DND-41 (cell line): ENCODE data around the gene BCR.

Source experiments
- ATAC-seq: fragments of 200-7000 bp; cut with Tn5 transposase; 3 replicates; pipeline ENCODE4 v1.9.1; 2021; ENCODE audit warnings: low read depth; ENCODE audit not compliant: insufficient read depth
- DNase-seq: peaks from one replicate; pipeline ENCODE4 v3.0.0-alpha.2; 2020
- H2AFZ ChIP-seq: 2 replicates; pipeline ENCODE4 v1.6.0; 2012; ENCODE audit warnings: low read depth, low read length
- H3K27ac ChIP-seq: 2 replicates; pipeline ENCODE4 v1.5.1; 2012; ENCODE audit warnings: low read length, inconsistent platforms
- H3K27me3 ChIP-seq: fragments of 200-600 bp; sonication (generic); 2 replicates; pipeline ENCODE4 v1.6.0; 2012; ENCODE audit warnings: low read length, mild to moderate bottlenecking, inconsistent platforms; ENCODE audit not compliant: insufficient read depth, poor library complexity
- H3K36me3 ChIP-seq: 2 replicates; pipeline ENCODE4 v1.5.1; 2012; ENCODE audit warnings: low read length, inconsistent platforms; ENCODE audit not compliant: insufficient read depth
- H3K4me1 ChIP-seq: 2 replicates; pipeline ENCODE4 v1.5.1; 2012; ENCODE audit warnings: mild to moderate bottlenecking, low read length; ENCODE audit not compliant: insufficient read depth
- H3K4me2 ChIP-seq: 2 replicates; pipeline ENCODE4 v1.6.0; 2012; ENCODE audit warnings: mild to moderate bottlenecking, moderate library complexity, low read length, inconsistent platforms; ENCODE audit not compliant: insufficient read depth
- H3K4me3 ChIP-seq, 2 experiments: fragments of 200-600 bp in 1 of 2; shearing (Covaris generic) in 1 of 2; 2 replicates each; pipeline ENCODE4 v1.5.1; 2012 to 2016; ENCODE audit warnings: inconsistent platforms in 2 of 2, low read length in 2 of 2, mild to moderate bottlenecking in 2 of 2, low read depth in 1 of 2, moderate library complexity in 1 of 2
- H3K79me2 ChIP-seq: 2 replicates; pipeline ENCODE4 v1.6.0; 2012; ENCODE audit warnings: low read length, inconsistent platforms; ENCODE audit not compliant: insufficient read depth
- H3K9ac ChIP-seq: 2 replicates; pipeline ENCODE4 v1.6.0; 2012; ENCODE audit warnings: low read depth, mild to moderate bottlenecking, inconsistent platforms, low read length, moderate library complexity
- H3K9me3 ChIP-seq: 2 replicates; pipeline ENCODE4 v1.5.1; 2012; ENCODE audit warnings: low read length, moderate library complexity, mild to moderate bottlenecking, inconsistent platforms; ENCODE audit not compliant: insufficient read depth, severe bottlenecking
- H4K20me1 ChIP-seq: 2 replicates; pipeline ENCODE4 v1.6.0; 2012; ENCODE audit warnings: low read length; ENCODE audit not compliant: insufficient read depth
- EZH2 ChIP-seq: IDR thresholded peaks from 3 replicates; pipeline ENCODE4 v1.6.1; 2012; ENCODE audit warnings: borderline replicate concordance, low read depth, mild to moderate bottlenecking, moderate library complexity, low read length, inconsistent platforms; ENCODE audit not compliant: severe bottlenecking
- TF ChIP-seq, protein P1 (sequence below): IDR thresholded peaks from 2 replicates; pipeline ENCODE4 v1.5.1; 2012; ENCODE audit warnings: borderline replicate concordance, low read length, moderate library complexity, mild to moderate bottlenecking; ENCODE audit not compliant: poor library complexity, severe bottlenecking; ENCODE audit errors: extremely low read depth

BCR gene

DNA sequence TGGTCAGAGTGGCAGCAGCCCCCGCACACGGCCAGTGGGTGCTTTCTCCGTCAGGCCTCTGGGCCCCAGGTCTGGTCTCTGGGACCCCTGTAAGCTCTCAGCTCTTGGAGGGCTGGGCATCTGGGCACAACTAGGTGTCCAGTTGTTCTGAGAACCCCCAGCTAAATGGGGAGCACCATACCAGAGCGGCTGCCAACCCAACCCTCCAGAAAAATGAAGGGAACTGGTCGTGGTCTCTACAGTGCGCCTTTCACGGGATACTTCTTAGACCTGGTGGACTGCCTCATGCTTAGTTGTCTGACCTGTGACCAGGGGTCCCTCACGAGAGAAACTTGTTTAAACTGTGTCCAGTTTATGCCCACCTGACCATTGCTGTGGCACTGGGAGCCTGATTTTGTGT, 104.9 kb downstream of the BCR start:
- Histone ChIP-seq H3K9ac (no peak overlapping the region), H2AFZ (no peak overlapping the region), H3K27ac (no peak overlapping the region), H4K20me1 (peaks cover 32% of the 10 kb centered on the region), H3K4me3 (no peak overlapping the region), H3K4me2 (no peak overlapping the region), H3K27me3 (no peaks in the 10 kb centered on the region), H3K9me3 (no peaks in the 10 kb centered on the region), H3K79me2 (no peaks in the 10 kb centered on the region), H3K36me3 (peaks cover 96% of the 10 kb centered on the region), H3K4me1 (no peaks in the 10 kb centered on the region)
- no peak for ATAC-seq
- DNase-seq, result no peak
- TF ChIP-seq, protein P1, sequence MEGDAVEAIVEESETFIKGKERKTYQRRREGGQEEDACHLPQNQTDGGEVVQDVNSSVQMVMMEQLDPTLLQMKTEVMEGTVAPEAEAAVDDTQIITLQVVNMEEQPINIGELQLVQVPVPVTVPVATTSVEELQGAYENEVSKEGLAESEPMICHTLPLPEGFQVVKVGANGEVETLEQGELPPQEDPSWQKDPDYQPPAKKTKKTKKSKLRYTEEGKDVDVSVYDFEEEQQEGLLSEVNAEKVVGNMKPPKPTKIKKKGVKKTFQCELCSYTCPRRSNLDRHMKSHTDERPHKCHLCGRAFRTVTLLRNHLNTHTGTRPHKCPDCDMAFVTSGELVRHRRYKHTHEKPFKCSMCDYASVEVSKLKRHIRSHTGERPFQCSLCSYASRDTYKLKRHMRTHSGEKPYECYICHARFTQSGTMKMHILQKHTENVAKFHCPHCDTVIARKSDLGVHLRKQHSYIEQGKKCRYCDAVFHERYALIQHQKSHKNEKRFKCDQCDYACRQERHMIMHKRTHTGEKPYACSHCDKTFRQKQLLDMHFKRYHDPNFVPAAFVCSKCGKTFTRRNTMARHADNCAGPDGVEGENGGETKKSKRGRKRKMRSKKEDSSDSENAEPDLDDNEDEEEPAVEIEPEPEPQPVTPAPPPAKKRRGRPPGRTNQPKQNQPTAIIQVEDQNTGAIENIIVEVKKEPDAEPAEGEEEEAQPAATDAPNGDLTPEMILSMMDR, result no peak
- TF ChIP-seq EZH2, result no peak

DNA sequence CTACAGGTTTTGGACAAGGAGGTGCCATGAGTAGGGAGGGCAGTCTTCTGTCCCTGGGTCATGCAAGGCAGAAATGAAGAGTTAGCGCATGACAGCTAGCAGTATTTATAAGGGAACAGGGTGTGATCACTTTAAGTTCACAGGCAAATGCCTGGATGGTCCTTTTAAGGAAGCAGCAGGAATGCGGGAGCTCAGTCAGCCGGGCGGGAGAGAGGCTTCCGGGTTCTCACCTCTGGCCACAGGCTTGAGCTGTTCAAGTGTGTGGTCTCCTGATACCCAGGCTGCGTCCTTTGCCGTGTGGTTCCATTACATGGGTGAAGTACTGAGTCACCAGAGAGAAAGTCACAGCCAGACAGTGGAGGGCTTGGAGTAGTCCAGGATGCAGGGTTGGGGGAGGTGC, 105.4 kb downstream of the BCR start:
- no peak for DNase-seq
- no peaks in the 10 kb centered on the region for H3K9me3 ChIP-seq
- no peak overlapping the region for H2AFZ ChIP-seq
- peaks cover 97% of the 10 kb centered on the region for H3K36me3 ChIP-seq
- H3K9ac ChIP-seq, result no peak overlapping the region
- H4K20me1 ChIP-seq, result peaks cover 32% of the 10 kb centered on the region
- no peaks in the 10 kb centered on the region for H3K27me3 ChIP-seq
- no peak overlapping the region for H3K27ac ChIP-seq
- H3K79me2 ChIP-seq, result no peaks in the 10 kb centered on the region
- H3K4me2 ChIP-seq, result no peak overlapping the region
- H3K4me1 ChIP-seq, result no peaks in the 10 kb centered on the region
- no peak overlapping the region for H3K4me3 ChIP-seq
- TF ChIP-seq EZH2, result no peak
- TF ChIP-seq, protein P1, result no peak
- no peak for ATAC-seq

DNA sequence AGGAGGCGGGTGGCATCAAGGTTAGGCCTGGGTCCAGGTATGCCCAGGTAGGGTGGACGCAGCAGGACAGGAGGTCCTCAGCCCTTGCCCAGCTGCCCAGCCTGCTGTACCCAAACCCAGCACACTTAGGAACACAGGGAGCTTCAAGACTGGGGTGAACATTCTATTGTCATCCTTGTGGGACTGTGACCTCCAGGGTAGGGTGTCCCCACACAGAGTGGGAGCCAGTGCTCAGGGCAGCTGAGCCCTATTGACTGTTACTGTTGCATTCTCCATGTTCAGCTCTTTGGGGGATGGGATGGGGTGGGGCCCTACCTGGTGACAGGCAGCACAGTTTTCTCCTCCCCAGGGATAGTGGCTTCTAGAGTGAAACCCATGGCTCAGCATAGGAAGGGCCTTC, 106.0 kb downstream of the BCR start:
- no peak overlapping the region for H3K27ac ChIP-seq
- no peaks in the 10 kb centered on the region for H3K4me1 ChIP-seq
- H3K27me3 ChIP-seq, result no peaks in the 10 kb centered on the region
- no peaks in the 10 kb centered on the region for H3K9me3 ChIP-seq
- H3K9ac ChIP-seq, result no peak overlapping the region
- no peak for DNase-seq
- H3K79me2 ChIP-seq, result no peaks in the 10 kb centered on the region
- H3K36me3 ChIP-seq, result peaks cover 96% of the 10 kb centered on the region
- no peak for TF ChIP-seq EZH2
- TF ChIP-seq, protein P1, result no peak
- H3K4me3 ChIP-seq, result no peak overlapping the region
- no peak for ATAC-seq
- H4K20me1 ChIP-seq, result peaks cover 29% of the 10 kb centered on the region
- H2AFZ ChIP-seq, result no peak overlapping the region
- no peak overlapping the region for H3K4me2 ChIP-seq
